ENCODE measurements around the gene CHST3. TPM values are rescaled to one million over a fixed set of nuclear protein-coding genes. Genes with fewer than 3 reads are reported as not detected.
A peak's percentile ranks its signal among the peaks of the same experiment; 100 is the strongest.

Gene CHST3
- total RNA-seq, 4 donors from 2014 or later: 24.1 to 43.0 (median 38.7) TPM

DNA sequence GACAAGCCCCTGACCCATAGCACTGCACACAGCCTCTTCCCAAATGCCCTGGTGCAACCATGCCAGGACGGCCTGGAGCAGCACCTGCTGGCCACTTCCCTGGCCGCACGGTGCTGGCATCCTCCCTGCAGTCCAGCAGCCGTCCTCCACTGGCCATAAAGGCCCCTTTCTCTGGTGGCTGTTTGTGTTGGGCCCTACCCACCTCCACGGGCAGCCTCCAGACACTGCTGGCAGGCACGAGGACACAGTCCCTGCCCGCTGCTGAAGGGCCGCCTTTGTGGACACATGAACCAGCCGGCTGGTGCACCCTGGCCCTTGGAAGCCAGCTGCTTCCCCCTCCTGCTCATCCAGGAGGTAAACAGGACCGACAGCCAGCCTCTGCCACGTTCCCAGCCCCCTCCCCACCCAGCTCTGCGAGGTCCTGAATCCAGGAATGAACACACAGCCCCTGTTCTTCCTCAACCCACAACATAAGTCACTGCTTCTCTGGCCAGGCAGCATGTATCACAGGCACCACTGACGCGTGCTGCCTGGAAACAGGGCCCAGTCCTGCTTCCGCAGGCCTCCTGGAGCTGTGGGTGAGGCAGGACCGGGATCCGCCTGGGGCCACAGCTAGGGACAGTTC is 80.3 kb downstream of the CHST3 start:
- TF ChIP-seq POLR2AphosphoS5 (IDR thresholded peaks at IDR 0.05): peak in 1 of 2 donors; percentile 3
- TF ChIP-seq, protein P1, sequence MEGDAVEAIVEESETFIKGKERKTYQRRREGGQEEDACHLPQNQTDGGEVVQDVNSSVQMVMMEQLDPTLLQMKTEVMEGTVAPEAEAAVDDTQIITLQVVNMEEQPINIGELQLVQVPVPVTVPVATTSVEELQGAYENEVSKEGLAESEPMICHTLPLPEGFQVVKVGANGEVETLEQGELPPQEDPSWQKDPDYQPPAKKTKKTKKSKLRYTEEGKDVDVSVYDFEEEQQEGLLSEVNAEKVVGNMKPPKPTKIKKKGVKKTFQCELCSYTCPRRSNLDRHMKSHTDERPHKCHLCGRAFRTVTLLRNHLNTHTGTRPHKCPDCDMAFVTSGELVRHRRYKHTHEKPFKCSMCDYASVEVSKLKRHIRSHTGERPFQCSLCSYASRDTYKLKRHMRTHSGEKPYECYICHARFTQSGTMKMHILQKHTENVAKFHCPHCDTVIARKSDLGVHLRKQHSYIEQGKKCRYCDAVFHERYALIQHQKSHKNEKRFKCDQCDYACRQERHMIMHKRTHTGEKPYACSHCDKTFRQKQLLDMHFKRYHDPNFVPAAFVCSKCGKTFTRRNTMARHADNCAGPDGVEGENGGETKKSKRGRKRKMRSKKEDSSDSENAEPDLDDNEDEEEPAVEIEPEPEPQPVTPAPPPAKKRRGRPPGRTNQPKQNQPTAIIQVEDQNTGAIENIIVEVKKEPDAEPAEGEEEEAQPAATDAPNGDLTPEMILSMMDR (IDR thresholded peaks at IDR 0.05): peak; percentile 43 to 49 (median 47)
- no peak for TF ChIP-seq POLR2A (IDR thresholded peaks at IDR 0.05; ENCODE audit: low read depth)
- Histone ChIP-seq H3K9me3 (no peaks in the 10 kb centered on the region), H3K4me1 (peaks cover 0 to 10% (median 2%) of the 10 kb centered on the region in 4 donors), H3K36me3 (no peaks in the 10 kb centered on the region), H3K27me3 (no peaks in the 10 kb centered on the region), H3K27ac (replicated peaks in 1 of 4) (peak overlapping the region in 1 of 4 donors; percentile 38), H3K4me3 (no peak overlapping the region)
- 47% methylated on average over 16 of the region's 17 CpGs for WGBS
- DNase-seq (ENCODE audit: extremely low spot score): no peak
- intact Hi-C loops (cut with DNase I): no loop called here

DNA sequence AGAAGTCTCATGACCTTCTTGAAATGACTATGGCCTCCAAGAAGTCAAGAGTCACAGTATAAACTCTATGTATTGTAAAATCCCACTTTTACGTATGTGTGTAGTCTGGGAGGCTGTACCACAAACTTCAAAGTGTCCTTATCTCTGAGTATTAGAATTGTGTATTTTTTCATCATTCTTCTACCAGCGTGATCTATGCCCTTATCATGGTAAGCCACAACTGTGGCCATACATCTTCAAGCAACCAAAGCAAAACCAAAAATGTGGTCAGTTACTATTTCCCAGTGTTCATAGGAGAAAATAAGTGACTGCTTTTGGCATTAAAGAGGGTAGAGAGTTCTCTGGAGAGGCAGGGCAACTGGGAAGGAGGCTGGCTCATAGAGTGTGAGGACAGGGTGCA is 81.4 kb downstream of the CHST3 start:
- Histone ChIP-seq H3K4me3 (no peak overlapping the region), H3K9me3 (no peaks in the 10 kb centered on the region), H3K4me1 (peaks cover 0 to 10% (median 2%) of the 10 kb centered on the region in 4 donors), H3K27ac (replicated peaks in 1 of 4) (no peak overlapping the region), H3K27me3 (no peaks in the 10 kb centered on the region), H3K36me3 (no peaks in the 10 kb centered on the region)
- intact Hi-C loops (cut with DNase I): no loop called here
- no peak for DNase-seq (ENCODE audit: extremely low spot score)
- TF ChIP-seq EP300 (IDR thresholded peaks at IDR 0.05) (no peak), POLR2AphosphoS5 (IDR thresholded peaks at IDR 0.05) (no peak)
- TF ChIP-seq, protein P1 (IDR thresholded peaks at IDR 0.05): no peak
- WGBS: 100% methylated on average over 2 of the region's 2 CpGs

DNA sequence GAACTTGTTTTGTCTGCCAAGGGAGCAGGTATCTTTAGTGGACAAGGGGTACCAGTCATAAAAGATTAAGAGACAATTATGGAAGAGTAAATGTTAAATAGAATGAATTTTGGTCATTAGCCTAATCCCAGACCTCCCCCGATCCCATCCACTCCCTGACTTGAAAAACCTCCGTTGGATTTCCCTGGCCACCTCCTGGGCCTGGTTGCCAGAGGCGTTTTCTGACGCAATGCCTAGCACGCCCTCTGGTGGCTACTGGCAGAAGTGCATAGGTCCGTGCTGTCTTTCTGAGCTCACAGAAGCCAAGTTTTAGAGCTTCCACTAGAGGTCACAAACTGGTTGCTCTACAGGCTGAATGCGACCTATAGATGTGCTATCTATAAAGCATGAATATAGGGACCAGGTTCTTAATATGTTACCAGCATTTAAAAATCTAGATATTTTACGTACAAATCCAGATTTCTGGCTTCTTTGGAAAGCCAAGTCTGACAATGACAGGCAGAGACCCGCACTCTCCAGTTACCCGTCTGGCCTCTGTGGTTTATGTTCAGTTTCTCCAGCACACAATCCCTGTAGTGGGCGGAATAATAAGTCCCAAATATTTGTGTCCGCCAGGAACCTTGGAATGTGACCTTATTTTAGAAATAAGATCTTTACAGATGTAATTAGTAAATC is 84.4 kb downstream of the CHST3 start:
- H3K27me3 ChIP-seq: no peaks in the 10 kb centered on the region
- intact Hi-C loops (cut with DNase I): loop anchor here (1.0 to 2.0 kb wide), 2 partner anchors 92 to 152 kb away; no protein-coding TSS in a partner anchor
- H3K4me1 ChIP-seq: peaks cover 0 to 10% (median 2%) of the 10 kb centered on the region in 4 donors
- TF ChIP-seq POLR2AphosphoS5 (IDR thresholded peaks at IDR 0.05) (peak; percentile 62 to 82), EP300 (IDR thresholded peaks at IDR 0.05) (no peak)
- TF ChIP-seq, protein P1 (IDR thresholded peaks at IDR 0.05): peak; percentile 99 to 100 (median 100)
- no peak overlapping the region for H3K4me3 ChIP-seq
- WGBS: 29% methylated on average over 12 of the region's 12 CpGs
- no peaks in the 10 kb centered on the region for H3K9me3 ChIP-seq
- H3K27ac ChIP-seq (replicated peaks in 1 of 4): no peak overlapping the region
- H3K36me3 ChIP-seq: no peaks in the 10 kb centered on the region
- peak; percentile 98 for DNase-seq (ENCODE audit: extremely low spot score)

DNA sequence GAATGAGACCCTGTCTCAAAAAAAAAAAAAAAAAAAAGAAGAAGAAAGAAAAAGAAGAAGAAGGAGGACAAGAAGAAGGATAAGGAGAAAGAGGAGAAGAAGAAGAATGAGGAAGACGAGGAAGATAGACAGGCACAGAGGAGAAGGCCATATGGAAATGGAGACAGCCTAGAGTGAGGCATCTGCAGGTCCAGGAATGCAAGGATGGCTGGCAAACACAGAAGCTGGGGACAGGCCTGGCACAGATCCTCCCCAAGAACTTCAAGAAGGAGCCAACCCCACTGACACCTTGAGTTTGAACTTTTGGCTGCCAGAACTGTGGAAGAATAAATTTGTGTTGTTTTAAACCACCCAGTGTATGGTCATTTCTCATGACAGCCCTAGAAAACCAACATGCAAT is 85.3 kb downstream of the CHST3 start:
- H3K27me3 ChIP-seq: no peaks in the 10 kb centered on the region
- TF ChIP-seq, protein P1 (IDR thresholded peaks at IDR 0.05): no peak
- TF ChIP-seq POLR2AphosphoS5 (IDR thresholded peaks at IDR 0.05) (no peak), EP300 (IDR thresholded peaks at IDR 0.05) (no peak), POLR2A (IDR thresholded peaks at IDR 0.05; ENCODE audit: low read depth) (no peak)
- intact Hi-C loops (cut with DNase I): loop anchor here (2.0 kb wide), 1 partner anchor 153 kb away; no protein-coding TSS in a partner anchor

More for the DNA sequence above, 85.3 kb downstream of the CHST3 start:
- Histone ChIP-seq H3K4me1 (peaks cover 0 to 7% (median under 1%) of the 10 kb centered on the region in 4 donors), H3K36me3 (no peaks in the 10 kb centered on the region), H3K9me3 (no peaks in the 10 kb centered on the region), H3K27ac (replicated peaks in 1 of 4) (no peak overlapping the region), H3K4me3 (no peak overlapping the region)
- DNase-seq (ENCODE audit: extremely low spot score): no peak
- WGBS: 80% methylated on average over 1 of the region's 1 CpG
